BLaER1 treated with 17β-estradiol and CSF1 and Interleukin-3, amounts not matched to agents 10 nM and 100 nM (cell line): ENCODE results near the gene ARHGEF17.
"Not testable (repeated sequence)": the region's sequence is repeated elsewhere in the genome, so short reads cannot be mapped to it uniquely, and the experiment has no call there.

Experiments
- H3K27ac ChIP-seq, 11 experiments: shearing (Covaris generic); formaldehyde crosslinking; 2 replicates each; pipeline ENCODE4 v1.8.1; 2022
- H3K27me3 ChIP-seq, 11 experiments: shearing (Covaris generic); formaldehyde crosslinking; 2 replicates each; pipeline ENCODE4 v1.8.1; 2022
- H3K36me3 ChIP-seq, 11 experiments: shearing (Covaris generic); formaldehyde crosslinking; 2 replicates each; pipeline ENCODE4 v1.8.1; 2022
- H3K4me1 ChIP-seq, 10 experiments: shearing (Covaris generic); formaldehyde crosslinking; 2 replicates each; pipeline ENCODE4 v1.8.1; 2022
- H3K4me2 ChIP-seq, 11 experiments: shearing (Covaris generic); formaldehyde crosslinking; 2 replicates each; pipeline ENCODE4 v1.8.1; 2022
- H3K4me3 ChIP-seq, 10 experiments: shearing (Covaris generic); formaldehyde crosslinking; 2 replicates each; pipeline ENCODE4 v1.8.1; 2022
- H3K9ac ChIP-seq, 11 experiments: shearing (Covaris generic); formaldehyde crosslinking; 2 replicates each; pipeline ENCODE4 v1.8.1; 2022
- H3K9me3 ChIP-seq, 11 experiments: shearing (Covaris generic); formaldehyde crosslinking; replicated peaks in 1 of 11; 2 replicates each; pipeline ENCODE4 v1.8.1; 2022
- H4K20me1 ChIP-seq, 11 experiments: shearing (Covaris generic); formaldehyde crosslinking; 2 replicates each; pipeline ENCODE4 v1.8.1; 2022
- Cebpa-rat ChIP-seq, 11 experiments: shearing (Covaris generic); IDR thresholded peaks; 2 replicates each; pipeline ENCODE4 v1.8.1; 2022

ARHGEF17 gene

DNA sequence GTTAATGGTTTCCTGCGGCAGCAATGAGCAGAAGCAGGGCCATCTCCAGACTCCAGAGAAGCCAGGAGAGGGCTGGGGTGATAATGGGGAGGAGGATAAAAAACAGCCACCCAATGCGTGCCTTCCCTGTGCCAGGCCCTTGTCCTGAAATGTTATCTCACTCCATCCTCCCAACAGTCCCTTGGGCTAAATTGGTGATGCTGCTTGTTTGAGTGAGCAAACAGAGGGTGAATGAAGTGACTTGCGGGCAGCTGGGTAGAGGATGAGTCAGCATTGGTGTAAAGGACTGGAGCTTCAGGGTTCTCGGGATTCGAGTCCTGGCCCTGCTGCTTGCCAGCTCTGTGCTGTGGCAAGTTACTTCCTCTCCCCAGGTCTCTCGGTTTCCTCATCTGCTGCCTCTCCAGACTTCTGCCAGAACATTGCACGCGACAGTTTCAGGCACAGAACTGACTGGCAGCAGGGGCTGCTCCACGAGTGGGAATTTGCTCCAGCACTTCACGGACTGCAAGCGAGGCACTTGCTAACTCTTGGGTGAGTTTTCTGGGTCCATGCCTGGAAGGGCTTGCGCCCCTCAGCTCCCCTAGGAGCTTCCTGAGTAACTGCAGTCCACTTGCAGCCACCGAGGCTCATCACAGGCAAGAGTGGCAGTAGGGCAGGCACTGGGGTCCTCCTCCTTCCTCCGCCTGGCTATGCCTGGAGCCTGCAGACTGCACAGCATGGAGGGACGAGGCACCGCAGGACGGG, 36.0 kb upstream of the ARHGEF17 start, which contains the start of gene P2RY6:
Gene P2RY6 (plus strand): TSS at position 403 of the 744 bp plus-strand sequence. CDS start 24,181 bp downstream, outside the sequence.
- H3K4me1 ChIP-seq, result peaks cover 71 to 97% (median 84%) of the 10 kb centered on the region in 10 experiments
- H4K20me1 ChIP-seq, result no peaks in the 10 kb centered on the region
- H3K27ac ChIP-seq, result peak within 1 kb of the TSS in 8 of 11 experiments; percentile 41 to 72 (median 59); a peak in 14 of 22 replicates
- peak within 1 kb of the TSS; percentile 59 to 97 (median 85) for H3K4me2 ChIP-seq
- no peak within 1 kb of the TSS for H3K4me3 ChIP-seq
- H3K9ac ChIP-seq, result peak within 1 kb of the TSS in 7 of 11 experiments; percentile 17 to 51 (median 28); a peak in 8 of 22 replicates
- H3K27me3 ChIP-seq, result no peaks in the 10 kb centered on the region
- TF ChIP-seq Cebpa-rat (IDR thresholded peaks at IDR 0.05), result no peak
- H3K9me3 ChIP-seq, result no peaks in the 10 kb centered on the region
- no peaks in the 10 kb centered on the region for H3K36me3 ChIP-seq

- Histone ChIP-seq H3K27ac (peak overlapping the region in 7 of 11 experiments; percentile 17 to 72 (median 58); a peak in 10 of 22 replicates), H3K4me3 (no peak overlapping the region), H3K4me1 (peaks cover 65 to 93% (median 79%) of the 10 kb centered on the region in 10 experiments), H3K36me3 (no peaks in the 10 kb centered on the region), H3K4me2 (peak overlapping the region; percentile 59 to 97 (median 85)), H3K27me3 (no peaks in the 10 kb centered on the region), H4K20me1 (no peaks in the 10 kb centered on the region), H3K9me3 (no peaks in the 10 kb centered on the region), H3K9ac (peak overlapping the region in 2 of 11 experiments; percentile 21 to 38; a peak in 2 of 22 replicates)
- no peak for TF ChIP-seq Cebpa-rat (IDR thresholded peaks at IDR 0.05)
Measured at GRCh38 chr11:73272680-73273038, 35.4 kb upstream of the ARHGEF17 start.

- Histone ChIP-seq H3K4me3 (no peak overlapping the region; a peak in 1 of 20 replicates), H4K20me1 (no peaks in the 10 kb centered on the region), H3K27ac (peak overlapping the region in 6 of 11 experiments; percentile 12 to 82 (median 50); a peak in 11 of 22 replicates), H3K9me3 (no peaks in the 10 kb centered on the region), H3K36me3 (no peaks in the 10 kb centered on the region), H3K4me2 (peak overlapping the region; percentile 59 to 97 (median 85)), H3K4me1 (peaks cover 58 to 86% (median 72%) of the 10 kb centered on the region in 10 experiments), H3K27me3 (no peaks in the 10 kb centered on the region), H3K9ac (peak overlapping the region in 8 of 11 experiments; percentile 12 to 54 (median 28); a peak in 9 of 22 replicates)
- no peak for TF ChIP-seq Cebpa-rat (IDR thresholded peaks at IDR 0.05)
Measured at GRCh38 chr11:73273222-73273895, 34.7 kb upstream of the ARHGEF17 start.

DNA sequence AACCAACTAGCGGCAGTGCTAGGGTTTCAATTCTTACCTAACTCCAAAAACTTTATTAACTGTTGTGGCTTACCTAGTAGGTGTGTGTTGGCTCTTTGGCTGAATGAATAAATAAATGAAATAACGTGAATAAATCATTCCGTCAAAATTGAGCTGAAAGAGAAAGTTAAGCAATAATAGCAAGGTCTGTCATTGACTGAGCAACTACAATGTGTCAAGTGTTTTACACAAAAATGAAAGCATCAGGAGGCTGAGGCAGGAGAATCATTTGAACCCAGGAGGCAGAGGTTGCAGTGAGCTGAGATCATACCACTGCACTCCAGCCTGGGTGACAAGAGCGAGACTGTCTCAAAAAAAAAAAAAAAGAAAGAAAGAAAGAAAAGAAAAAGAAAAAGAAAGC, 33.9 kb upstream of the ARHGEF17 start:
- Histone ChIP-seq H3K4me1 (peaks cover 50 to 77% (median 64%) of the 10 kb centered on the region in 10 experiments), H3K27ac (peak overlapping the region in 9 of 11 experiments; percentile 27 to 82 (median 72); a peak in 14 of 22 replicates), H3K9ac (peak overlapping the region in 8 of 11 experiments; percentile 25 to 64 (median 36); a peak in 10 of 22 replicates), H3K4me2 (peak overlapping the region; percentile 59 to 97 (median 85))
- H3K36me3 ChIP-seq, H3K9me3 ChIP-seq, H3K27me3 ChIP-seq, H4K20me1 ChIP-seq, H3K4me3 ChIP-seq: not testable (repeated sequence)

DNA sequence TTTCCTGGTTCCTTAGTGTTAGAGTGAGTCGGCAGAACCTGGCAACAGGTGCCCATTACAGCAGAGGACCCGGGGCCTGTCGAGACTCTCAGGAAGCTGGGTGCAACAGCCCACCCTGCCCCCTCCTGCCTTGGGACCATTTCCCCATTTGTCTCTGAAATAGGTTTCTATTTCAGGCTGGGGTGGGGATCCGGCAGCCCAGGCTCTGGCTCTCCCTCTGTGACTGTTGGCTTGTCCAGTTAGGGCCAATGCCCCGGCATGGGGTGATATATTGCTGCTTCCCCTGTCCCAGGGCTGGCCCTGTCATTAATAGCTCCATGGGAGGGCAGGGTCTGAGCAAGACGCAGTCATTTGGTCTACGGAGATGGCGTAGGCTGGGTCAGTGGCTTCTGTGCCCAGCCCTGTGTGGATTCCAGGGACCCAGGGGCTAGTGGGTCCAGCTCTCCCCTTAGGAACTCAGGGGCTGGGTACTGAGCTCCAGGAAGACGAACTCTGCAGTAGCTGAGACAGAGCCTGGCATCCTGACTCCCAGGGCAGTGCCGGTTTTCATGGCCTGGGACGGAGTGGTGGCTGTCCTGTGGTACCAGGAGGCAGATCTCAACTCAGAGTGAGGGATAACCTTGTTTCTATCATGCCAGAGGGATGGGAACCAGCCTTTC, 33.2 kb upstream of the ARHGEF17 start:
- Histone ChIP-seq H3K9ac (peak overlapping the region; percentile 16 to 64 (median 38); a peak in 16 of 22 replicates), H4K20me1 (no peaks in the 10 kb centered on the region), H3K4me2 (peak overlapping the region; percentile 59 to 97 (median 85)), H3K27me3 (no peaks in the 10 kb centered on the region), H3K27ac (peak overlapping the region in 10 of 11 experiments; percentile 35 to 82 (median 72); a peak in 19 of 22 replicates), H3K9me3 (no peaks in the 10 kb centered on the region), H3K36me3 (no peaks in the 10 kb centered on the region), H3K4me1 (peaks cover 43 to 75% (median 58%) of the 10 kb centered on the region in 10 experiments), H3K4me3 (peak overlapping the region in 2 of 10 experiments; percentile 21 to 50; a peak in 2 of 20 replicates)
- TF ChIP-seq Cebpa-rat (IDR thresholded peaks at IDR 0.05), result peak in 5 of 11 experiments; percentile 7 to 27 (median 15); a peak in 1 of 22 replicates

DNA sequence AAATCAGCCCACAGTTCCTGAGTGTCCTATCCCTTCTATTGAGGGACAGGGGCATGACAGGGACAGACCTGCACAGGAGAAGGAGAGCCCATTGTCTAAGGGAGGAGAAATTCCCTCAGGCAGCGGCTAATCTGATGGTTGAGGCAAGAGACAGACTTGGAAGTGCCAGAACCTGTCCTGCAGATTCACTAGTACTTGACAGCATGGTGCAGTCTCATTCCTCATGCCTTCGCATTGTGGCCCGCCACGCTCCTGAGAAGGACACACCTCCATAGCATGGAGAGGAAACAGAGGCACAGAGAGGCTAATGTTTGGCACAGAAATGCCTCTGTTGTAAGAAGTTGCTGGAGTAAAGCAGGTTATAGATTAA, 32.7 kb upstream of the ARHGEF17 start:
- Histone ChIP-seq H3K9me3 (no peaks in the 10 kb centered on the region), H3K4me3 (peak overlapping the region in 1 of 10 experiments; percentile 50; a peak in 1 of 20 replicates), H3K9ac (peak overlapping the region in 8 of 11 experiments; percentile 25 to 64 (median 42); a peak in 10 of 22 replicates), H3K4me2 (peak overlapping the region; percentile 59 to 97 (median 85)), H3K27ac (peak overlapping the region in 9 of 11 experiments; percentile 53 to 82 (median 72); a peak in 17 of 22 replicates), H3K27me3 (no peaks in the 10 kb centered on the region), H3K4me1 (peaks cover 42 to 75% (median 59%) of the 10 kb centered on the region in 10 experiments), H4K20me1 (no peaks in the 10 kb centered on the region), H3K36me3 (no peaks in the 10 kb centered on the region)
- TF ChIP-seq Cebpa-rat (IDR thresholded peaks at IDR 0.05), result no peak

DNA sequence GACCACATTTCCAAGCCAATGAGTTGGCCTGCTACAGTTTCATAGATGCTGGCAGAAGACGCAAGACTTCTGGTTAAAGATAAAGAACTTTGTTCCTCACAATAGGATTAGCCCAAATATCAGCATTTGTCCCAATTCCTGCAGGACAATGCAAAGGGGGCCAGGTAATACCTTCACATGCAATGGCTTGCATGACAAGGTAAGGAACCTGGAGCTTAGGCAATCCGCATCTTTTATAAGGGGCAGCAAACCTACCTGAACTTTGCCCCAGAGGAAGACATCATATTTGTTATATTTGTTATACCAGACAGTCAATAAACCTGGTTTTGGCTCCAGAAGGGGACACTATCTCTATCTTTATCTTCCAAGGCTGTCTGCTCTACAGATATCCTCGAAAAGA, 30.6 kb upstream of the ARHGEF17 start:
- H3K27me3 ChIP-seq, result no peaks in the 10 kb centered on the region
- no peaks in the 10 kb centered on the region for H3K9me3 ChIP-seq
- H3K36me3 ChIP-seq, result no peaks in the 10 kb centered on the region
- peaks cover 0 to 6% (median 0%) of the 10 kb centered on the region in 11 experiments; a peak in 3 of 22 replicates for H4K20me1 ChIP-seq
- H3K4me3 ChIP-seq, result no peak overlapping the region
- H3K9ac ChIP-seq, result no peak overlapping the region
- no peak for TF ChIP-seq Cebpa-rat (IDR thresholded peaks at IDR 0.05)
- H3K4me2 ChIP-seq, result no peak overlapping the region
- H3K4me1 ChIP-seq, result peaks cover 55 to 75% (median 60%) of the 10 kb centered on the region in 10 experiments
- no peak overlapping the region for H3K27ac ChIP-seq

- H3K4me2 ChIP-seq, result peak overlapping the region; percentile 81 to 97 (median 91)
Measured at GRCh38 chr11:73280626-73281025, 27.4 kb upstream of the ARHGEF17 start.

More at GRCh38 chr11:73280626-73281025, 27.4 kb upstream of the ARHGEF17 start:
- Histone ChIP-seq H3K27me3 (no peaks in the 10 kb centered on the region), H3K27ac (peak overlapping the region in 9 of 11 experiments; percentile 31 to 73 (median 68); a peak in 17 of 22 replicates), H3K4me1 (peaks cover 44 to 72% (median 55%) of the 10 kb centered on the region in 10 experiments), H3K36me3 (no peaks in the 10 kb centered on the region), H3K9me3 (no peaks in the 10 kb centered on the region), H3K4me3 (peak overlapping the region in 3 of 10 experiments; percentile 2 to 18 (median 6); a peak in 4 of 20 replicates), H3K9ac (peak overlapping the region in 6 of 11 experiments; percentile 16 to 53 (median 42); a peak in 7 of 22 replicates), H4K20me1 (peaks cover 0 to 6% (median 0%) of the 10 kb centered on the region in 11 experiments; a peak in 3 of 22 replicates)
- no peak for TF ChIP-seq Cebpa-rat (IDR thresholded peaks at IDR 0.05)
